IPS DF 6.9 (cell line): Measurements from ENCODE around the gene ABCD1.
"Not testable (repeated sequence)": the region's sequence is repeated elsewhere in the genome, so short reads cannot be mapped to it uniquely, and the experiment has no call there.

ENCODE experiments used
- DNase-seq: peaks from one replicate; pipeline ENCODE4 v3.0.0-alpha.2; 2013; ENCODE audit warnings: low read depth, low spot score
- H3K27ac ChIP-seq: one replicate; pipeline ENCODE4 v1.5.1; 2013; ENCODE audit warnings: low read length, control low read depth
- H3K27me3 ChIP-seq: 2 replicates; pipeline ENCODE4 v1.6.1; 2013; ENCODE audit warnings: mild to moderate bottlenecking, low read length; ENCODE audit not compliant: control insufficient read depth, insufficient read depth
- H3K36me3 ChIP-seq: 2 replicates; pipeline ENCODE4 v1.6.1; 2013; ENCODE audit warnings: low read length; ENCODE audit not compliant: control insufficient read depth, insufficient read depth
- H3K4me1 ChIP-seq: 2 replicates; pipeline ENCODE4 v1.6.1; 2013; ENCODE audit warnings: low read length; ENCODE audit not compliant: control insufficient read depth, insufficient read depth
- H3K4me3 ChIP-seq: 2 replicates; pipeline ENCODE4 v1.5.1; 2013; ENCODE audit warnings: mild to moderate bottlenecking, low read length
- H3K9me3 ChIP-seq: 2 replicates; pipeline ENCODE4 v1.6.1; 2013; ENCODE audit warnings: low read length, inconsistent platforms; ENCODE audit not compliant: control insufficient read depth, insufficient read depth
- WGBS: extraction: QIAGEN DNeasy Blood & Tissue Kit; methylation state at CpG from one replicate; pipeline ENCODE4 v1.1.7; 2013; ENCODE audit warnings: mixed read lengths, missing lambda C conversion rate; ENCODE audit not compliant: insufficient read length, insufficient coverage; 5-methylcytosine and 5-hydroxymethylcytosine counted together

The ABCD1 gene

DNA sequence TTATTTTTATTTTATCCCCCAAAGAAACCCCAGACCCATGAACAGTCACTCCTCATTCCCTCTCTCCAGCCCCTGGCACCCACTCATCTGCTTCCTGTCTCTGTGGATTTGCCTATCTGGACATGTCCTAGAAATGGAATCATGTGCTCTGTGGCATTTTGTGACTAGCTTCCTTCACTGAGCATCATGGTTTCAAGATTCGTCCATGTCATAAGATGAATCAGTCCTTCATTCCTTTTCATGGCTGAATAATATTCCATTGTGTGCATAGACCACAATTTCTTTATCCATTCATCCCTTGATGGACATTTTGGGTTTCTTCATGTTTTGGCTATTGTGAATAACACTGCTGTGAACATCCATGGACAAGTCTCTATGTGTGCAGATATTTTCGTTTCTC lies 10.2 kb downstream of the ABCD1 start:
- H3K4me3 ChIP-seq, result no peak overlapping the region
- H3K27me3 ChIP-seq, result no peaks in the 10 kb centered on the region
- no peak overlapping the region for H3K27ac ChIP-seq
- no CpG with 5 or more reads among the region's 2 CpGs for WGBS
- no peaks in the 10 kb centered on the region for H3K9me3 ChIP-seq
- no peaks in the 10 kb centered on the region for H3K4me1 ChIP-seq
- no peak for DNase-seq
- no peaks in the 10 kb centered on the region; the same call in 1 of the 2 replicates for H3K36me3 ChIP-seq

DNA sequence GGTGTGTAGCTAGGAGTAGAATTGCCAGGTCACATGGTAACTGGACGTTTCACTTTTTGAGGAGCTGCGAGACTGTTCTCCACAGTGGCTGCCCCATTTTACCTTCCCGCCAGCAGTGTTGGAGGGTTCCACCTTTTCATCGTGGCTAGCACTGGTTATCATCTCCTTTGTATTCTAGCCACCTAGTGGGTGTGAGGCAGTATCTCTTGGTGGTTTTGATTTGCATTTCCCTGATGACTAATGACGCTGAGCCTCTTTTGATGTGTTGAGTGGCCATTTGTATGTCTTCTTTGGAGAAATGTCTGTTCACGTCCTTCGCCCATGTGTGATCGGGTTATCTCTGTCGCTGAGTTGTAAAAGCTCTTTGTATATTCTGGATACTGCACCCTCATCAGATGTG lies 10.6 kb downstream of the ABCD1 start:
- no peak overlapping the region for H3K27ac ChIP-seq
- no peaks in the 10 kb centered on the region; the same call in 1 of the 2 replicates for H3K36me3 ChIP-seq

DNA sequence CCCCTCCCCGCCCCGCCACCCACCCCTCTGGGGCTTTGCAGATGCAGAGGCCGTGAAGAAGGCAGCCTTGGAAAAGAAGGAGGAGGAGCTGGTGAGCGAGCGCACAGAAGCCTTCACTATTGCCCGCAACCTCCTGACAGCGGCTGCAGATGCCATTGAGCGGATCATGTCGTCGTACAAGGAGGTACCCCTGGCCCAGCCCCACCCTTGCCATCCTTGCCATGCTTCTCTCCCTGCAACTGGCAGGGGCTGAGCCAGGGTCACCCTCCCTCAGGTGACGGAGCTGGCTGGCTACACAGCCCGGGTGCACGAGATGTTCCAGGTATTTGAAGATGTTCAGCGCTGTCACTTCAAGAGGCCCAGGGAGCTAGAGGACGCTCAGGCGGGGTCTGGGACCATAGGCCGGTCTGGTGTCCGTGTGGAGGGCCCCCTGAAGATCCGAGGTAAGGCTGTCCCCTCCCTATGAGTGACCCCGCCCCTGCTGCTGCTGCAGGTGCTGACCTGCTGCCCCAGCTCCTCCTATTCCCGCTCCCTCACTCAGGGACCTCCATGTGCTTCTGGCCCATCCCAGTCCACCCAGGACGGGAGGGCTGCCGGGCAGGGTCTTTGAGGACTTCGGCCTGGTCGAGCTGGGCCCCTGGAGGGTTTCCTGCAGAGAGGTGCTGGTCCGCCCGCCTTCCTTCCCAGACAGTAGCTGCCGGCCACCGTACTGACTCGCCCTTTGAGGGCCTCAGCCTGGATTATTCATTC lies 11.6 kb downstream of the ABCD1 start:
- Histone ChIP-seq H3K27me3 (no peaks in the 10 kb centered on the region), H3K4me1 (no peaks in the 10 kb centered on the region), H3K36me3 (no peaks in the 10 kb centered on the region; the same call in 1 of the 2 replicates), H3K9me3 (no peaks in the 10 kb centered on the region), H3K27ac (no peak overlapping the region), H3K4me3 (no peak overlapping the region)
- no CpG with 5 or more reads among the region's 30 CpGs for WGBS
- no peak for DNase-seq

More for the DNA sequence above, 10.6 kb downstream of the ABCD1 start:
- Histone ChIP-seq H3K4me1 (no peaks in the 10 kb centered on the region), H3K27me3 (no peaks in the 10 kb centered on the region), H3K9me3 (no peaks in the 10 kb centered on the region), H3K4me3 (no peak overlapping the region)
- no peak for DNase-seq
- no CpG with 5 or more reads among the region's 9 CpGs for WGBS

DNA sequence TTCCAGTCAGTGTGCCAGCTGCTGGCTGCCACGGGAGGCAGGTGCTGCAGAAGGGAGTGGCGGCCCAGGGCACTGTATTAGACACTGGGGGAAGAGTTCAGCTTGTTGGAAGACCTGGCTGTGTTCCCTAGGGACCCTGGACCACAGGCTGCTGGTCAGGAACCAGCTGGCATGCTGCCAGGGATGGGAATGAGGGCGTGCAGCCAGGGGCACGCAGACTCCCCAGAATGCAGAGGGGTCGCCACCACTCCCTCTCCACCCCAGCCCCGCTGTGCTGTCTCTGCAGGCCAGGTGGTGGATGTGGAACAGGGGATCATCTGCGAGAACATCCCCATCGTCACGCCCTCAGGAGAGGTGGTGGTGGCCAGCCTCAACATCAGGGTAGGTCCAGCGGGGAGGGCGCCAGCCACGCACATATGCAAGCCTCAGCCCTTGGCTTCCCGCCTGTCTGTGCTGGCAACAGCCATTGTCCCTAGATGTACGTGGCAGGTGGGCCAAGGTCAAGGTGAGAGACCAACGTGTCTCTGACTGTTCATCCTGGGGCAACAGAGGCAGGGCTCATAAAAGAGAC lies 12.3 kb downstream of the ABCD1 start:
- H3K4me3 ChIP-seq, result no peak overlapping the region
- no peaks in the 10 kb centered on the region for H3K27me3 ChIP-seq
- H3K27ac ChIP-seq, result no peak overlapping the region
- no peak for DNase-seq
- H3K4me1 ChIP-seq, result no peaks in the 10 kb centered on the region
- no CpG with 5 or more reads among the region's 15 CpGs for WGBS
- H3K36me3 ChIP-seq, result no peaks in the 10 kb centered on the region; the same call in 1 of the 2 replicates
- no peaks in the 10 kb centered on the region for H3K9me3 ChIP-seq

DNA sequence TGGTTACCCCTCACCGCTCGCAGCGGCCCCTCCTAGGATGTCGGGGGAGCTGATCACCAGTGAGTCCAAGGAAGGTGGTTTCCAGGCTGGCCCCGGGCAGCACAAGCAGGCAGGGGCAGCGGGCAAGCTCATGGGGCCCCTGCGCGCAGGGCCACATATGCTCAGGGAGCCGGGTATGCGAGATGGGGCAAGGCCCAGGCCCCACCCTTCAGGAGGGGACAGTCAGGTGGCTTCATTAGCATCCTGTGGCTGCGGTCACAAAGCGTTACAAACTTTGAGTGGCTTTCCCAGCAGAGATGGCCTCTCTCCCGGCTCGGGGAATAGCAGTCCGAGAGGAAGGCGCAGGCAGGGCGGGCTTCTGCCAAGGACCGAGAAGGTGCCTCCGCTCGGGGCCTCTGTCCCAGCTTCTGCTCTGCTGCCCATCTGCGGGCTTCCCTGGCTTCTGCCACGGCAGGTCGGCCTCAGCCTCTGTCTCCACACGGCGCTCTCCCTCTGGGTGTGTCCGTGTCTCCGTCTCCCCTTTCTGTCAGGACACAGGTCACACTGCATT lies 13.5 kb downstream of the ABCD1 start:
- WGBS, result no CpG with 5 or more reads among the region's 27 CpGs
- Histone ChIP-seq H3K9me3 (no peaks in the 10 kb centered on the region), H3K4me1 (peaks cover under 1% of the 10 kb centered on the region), H3K4me3 (no peak overlapping the region), H3K27me3 (no peaks in the 10 kb centered on the region), H3K27ac (no peak overlapping the region), H3K36me3 (no peaks in the 10 kb centered on the region; the same call in 1 of the 2 replicates)
- DNase-seq, result no peak

DNA sequence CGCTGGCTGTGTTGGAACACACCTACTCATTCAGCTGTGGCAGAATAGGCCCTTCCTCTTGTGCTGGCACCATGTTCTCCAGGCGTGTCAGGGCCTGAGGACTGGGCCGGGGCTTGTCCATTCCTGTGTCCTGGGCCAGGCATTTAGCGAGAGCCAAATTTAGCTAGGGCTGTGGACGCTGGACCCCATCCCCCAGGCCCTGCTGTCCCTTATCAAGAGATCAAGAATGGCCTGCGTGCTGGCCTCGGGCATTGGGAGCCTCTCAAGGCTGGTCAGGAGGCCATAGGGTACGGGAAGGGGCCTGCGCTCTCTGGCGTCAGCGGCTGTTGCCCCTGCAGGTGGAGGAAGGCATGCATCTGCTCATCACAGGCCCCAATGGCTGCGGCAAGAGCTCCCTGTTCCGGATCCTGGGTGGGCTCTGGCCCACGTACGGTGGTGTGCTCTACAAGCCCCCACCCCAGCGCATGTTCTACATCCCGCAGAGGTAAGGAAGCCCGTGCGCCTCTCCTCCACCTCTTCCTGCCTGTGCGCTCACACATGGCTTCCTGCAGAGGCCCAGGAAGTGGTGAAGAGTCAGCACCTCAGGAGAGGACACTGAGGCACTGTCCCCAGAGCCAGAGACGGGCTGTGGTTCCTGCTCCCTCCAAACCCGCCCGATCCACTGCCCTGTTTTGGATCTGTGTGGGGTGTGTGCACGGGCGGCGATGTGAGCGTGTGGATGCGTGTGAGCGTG lies 15.3 kb downstream of the ABCD1 start:
- Histone ChIP-seq H3K36me3 (no peaks in the 10 kb centered on the region; the same call in 1 of the 2 replicates), H3K9me3 (no peaks in the 10 kb centered on the region)

DNA sequence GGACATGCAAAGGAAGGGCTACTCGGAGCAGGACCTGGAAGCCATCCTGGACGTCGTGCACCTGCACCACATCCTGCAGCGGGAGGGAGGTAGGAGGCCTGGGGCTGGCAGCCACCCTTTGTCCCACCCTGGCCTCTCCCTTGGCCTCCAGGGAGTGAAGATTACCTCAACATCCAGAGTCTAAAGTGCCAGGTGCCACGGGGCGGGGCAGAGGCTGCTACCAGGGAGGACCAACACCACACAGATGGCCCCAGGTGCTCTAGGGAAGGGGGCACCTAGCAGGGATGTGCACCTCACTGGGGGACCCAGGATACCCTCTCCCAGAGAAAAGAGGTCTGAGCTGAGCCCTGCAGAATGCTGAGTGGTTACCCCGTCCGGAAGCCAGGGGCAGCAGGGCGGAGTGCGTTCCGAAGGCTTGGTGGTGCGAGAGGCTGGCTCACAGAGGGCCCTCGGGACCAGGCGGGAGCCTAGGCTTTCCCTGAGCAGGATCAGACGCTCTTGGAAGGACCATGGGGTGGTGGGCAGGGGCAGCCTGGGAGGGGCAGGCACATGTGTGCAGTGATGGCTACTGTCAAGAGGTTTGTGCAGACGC lies 16.1 kb downstream of the ABCD1 start:
- H3K9me3 ChIP-seq, result no peaks in the 10 kb centered on the region
- H3K36me3 ChIP-seq, result no peaks in the 10 kb centered on the region; the same call in 1 of the 2 replicates
- peaks cover 5% of the 10 kb centered on the region for H3K4me1 ChIP-seq
- H3K4me3 ChIP-seq, result no peak overlapping the region
- no CpG with 5 or more reads among the region's 16 CpGs for WGBS
- DNase-seq, result no peak
- H3K27ac ChIP-seq, result no peak overlapping the region
- no peaks in the 10 kb centered on the region for H3K27me3 ChIP-seq

More for the DNA sequence above, 15.3 kb downstream of the ABCD1 start:
- WGBS, result no CpG with 5 or more reads among the region's 29 CpGs
- Histone ChIP-seq H3K27ac (no peak overlapping the region), H3K4me1 (peaks cover 5% of the 10 kb centered on the region), H3K27me3 (no peaks in the 10 kb centered on the region), H3K4me3 (no peak overlapping the region)
- no peak for DNase-seq

DNA sequence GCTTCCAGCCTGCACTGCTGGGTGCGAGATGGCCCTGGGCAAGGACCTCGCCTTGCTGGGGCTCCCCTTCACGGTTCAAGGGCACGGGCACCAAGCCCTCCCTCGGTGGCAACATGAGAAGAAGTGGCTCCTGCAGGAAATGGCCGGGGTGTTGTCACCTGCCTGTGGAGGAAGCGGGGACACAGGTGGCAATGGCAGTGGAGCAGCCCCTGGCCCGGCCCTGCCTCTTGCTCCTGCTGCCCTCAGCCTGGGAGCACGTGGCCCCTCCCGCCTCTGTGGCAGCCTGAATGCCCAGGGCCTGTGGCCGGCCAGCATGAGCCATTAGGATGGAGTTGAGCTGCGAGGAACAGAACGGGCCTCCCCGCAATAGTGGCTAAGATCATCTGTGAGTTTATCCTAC lies 16.8 kb downstream of the ABCD1 start:
- no peak overlapping the region for H3K4me3 ChIP-seq
- H3K27ac ChIP-seq, result no peak overlapping the region
- no peak for DNase-seq
- no peaks in the 10 kb centered on the region for H3K27me3 ChIP-seq
- peaks cover 5% of the 10 kb centered on the region for H3K4me1 ChIP-seq
- no peaks in the 10 kb centered on the region; the same call in 1 of the 2 replicates for H3K36me3 ChIP-seq
- H3K9me3 ChIP-seq, result no peaks in the 10 kb centered on the region
- no CpG with 5 or more reads among the region's 14 CpGs for WGBS

DNA sequence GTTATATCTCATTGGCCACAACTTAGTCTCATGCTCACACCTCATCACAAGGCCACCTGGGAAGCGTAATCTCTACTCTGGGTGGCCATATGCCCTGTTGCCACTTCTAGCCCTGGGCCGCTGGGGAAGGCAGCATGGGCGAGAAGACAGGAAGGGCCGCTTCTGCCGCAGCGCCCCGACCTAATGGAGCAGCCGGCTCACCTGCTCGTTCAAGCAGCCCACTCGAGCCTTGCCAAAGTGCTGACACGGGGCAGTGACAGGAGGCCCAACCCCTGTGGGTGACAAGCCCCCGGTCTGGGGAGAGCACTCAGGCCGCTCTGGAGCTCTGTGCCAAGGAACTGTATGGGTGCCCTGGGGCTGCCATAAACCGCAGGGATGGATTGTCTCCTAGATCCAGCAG lies 17.5 kb downstream of the ABCD1 start:
- not testable (repeated sequence) for H3K4me1 ChIP-seq, H3K27ac ChIP-seq, DNase-seq, H3K27me3 ChIP-seq, H3K4me3 ChIP-seq, H3K36me3 ChIP-seq, H3K9me3 ChIP-seq
- no CpG with 5 or more reads among the region's 14 CpGs for WGBS

DNA sequence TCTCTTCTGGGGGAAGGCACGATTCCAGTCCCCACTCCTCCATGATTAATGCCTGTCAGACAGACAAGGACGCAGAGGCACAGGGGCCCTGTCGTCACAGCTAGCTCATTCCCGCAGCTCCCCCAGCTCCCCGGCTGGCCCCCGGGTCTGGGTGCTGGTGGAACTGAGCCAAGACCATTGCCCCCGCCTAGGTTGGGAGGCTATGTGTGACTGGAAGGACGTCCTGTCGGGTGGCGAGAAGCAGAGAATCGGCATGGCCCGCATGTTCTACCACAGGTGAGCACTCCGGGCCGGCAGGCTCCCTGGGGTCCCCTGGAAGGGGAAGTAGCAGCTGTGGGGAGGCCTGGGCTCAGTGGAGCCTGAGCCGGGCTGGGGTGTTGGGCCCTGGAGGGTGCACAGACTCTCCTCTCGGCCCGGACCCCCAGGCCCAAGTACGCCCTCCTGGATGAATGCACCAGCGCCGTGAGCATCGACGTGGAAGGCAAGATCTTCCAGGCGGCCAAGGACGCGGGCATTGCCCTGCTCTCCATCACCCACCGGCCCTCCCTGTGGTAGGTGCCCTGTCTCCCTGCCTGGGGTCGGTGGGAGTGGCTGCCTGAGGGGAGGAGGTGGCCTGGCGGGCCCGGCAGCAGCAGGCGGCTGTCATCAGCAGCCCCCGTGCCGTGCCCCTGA lies 18.3 kb downstream of the ABCD1 start:
- not testable (repeated sequence) for H3K4me1 ChIP-seq, H3K36me3 ChIP-seq, H3K27me3 ChIP-seq, H3K4me3 ChIP-seq, H3K9me3 ChIP-seq, H3K27ac ChIP-seq, DNase-seq
- WGBS, result no CpG with 5 or more reads among the region's 32 CpGs
